HepG2 (cell line): ENCODE measurements around the gene GPR17. TPM values are rescaled to one million over a fixed set of nuclear protein-coding genes. Genes with fewer than 3 reads are reported as not detected.

ENCODE experiments used
- CENPX ChIP-seq: sonication (generic); formaldehyde crosslinking; IDR thresholded peaks from 2 replicates; pipeline ENCODE4 v1.9.0; 2021; ENCODE audit warnings: mild to moderate bottlenecking, missing genetic modification reagents, moderate library complexity
- FOSL2 ChIP-seq: sonication (generic); formaldehyde crosslinking; IDR thresholded peaks from 2 replicates; pipeline ENCODE4 v1.4.0; 2020; ENCODE audit warnings: missing genetic modification reagents
- GABPB1 ChIP-seq: IDR thresholded peaks from 2 replicates; pipeline ENCODE4 v1.6.1; 2016; ENCODE audit warnings: mild to moderate bottlenecking, missing genetic modification reagents, moderate library complexity, missing compliant biosample characterization
- GTF3A ChIP-seq: sonication (generic); formaldehyde crosslinking; conservative IDR thresholded peaks from 2 replicates; pipeline ENCODE4 v1.4.0; 2020; ENCODE audit warnings: mild to moderate bottlenecking, missing genetic modification reagents
- SALL1 ChIP-seq: sonication (generic); formaldehyde crosslinking; IDR thresholded peaks from 2 replicates; pipeline ENCODE4 v1.8.0; 2022; ENCODE audit warnings: mild to moderate bottlenecking, missing genetic modification reagents
- TCF7 ChIP-seq: sonication (generic); IDR thresholded peaks from 2 replicates; pipeline ENCODE4 v1.6.1; 2016; ENCODE audit warnings: antibody characterized with exemption, low read depth
- ZC3H4 ChIP-seq: sonication (generic); formaldehyde crosslinking; IDR thresholded peaks from 2 replicates; pipeline ENCODE4 v1.4.0; 2020; ENCODE audit warnings: missing genetic modification reagents, borderline replicate concordance
- ZNF501 ChIP-seq: sonication (generic); formaldehyde crosslinking; IDR thresholded peaks from 2 replicates; pipeline ENCODE4 v1.5.1; 2020; ENCODE audit warnings: mild to moderate bottlenecking, moderate library complexity, missing genetic modification reagents
- ZNF550 ChIP-seq: sonication (generic); formaldehyde crosslinking; IDR thresholded peaks from 2 replicates; pipeline ENCODE4 v1.4.0; 2020; ENCODE audit warnings: mild to moderate bottlenecking, missing genetic modification reagents, borderline replicate concordance
- polyA plus RNA-seq, 8 experiments: library from polyadenylated mRNA; depleted of rRNA in 3 of 8; stranded (reverse) in 7 of 8; unstranded in 1 of 8; fragments of >200 nt; fragmentation: Illumina TruSeq in 4 of 8; extraction: Trizol in 4 of 8; gene quantifications; 2 replicates each; pipeline versions ENCODE4 v1.2.1 to v1.2.3, GENCODE V29; 2011 to 2016; ENCODE audit warnings: low read depth in 4 of 8, missing spikeins in 1 of 8, mixed read lengths in 1 of 8; ENCODE audit not compliant: insufficient read depth in 1 of 8
- total RNA-seq, 5 experiments: library from RNA; depleted of rRNA; stranded (reverse); fragments of >200 nt; fragmentation: Illumina TruSeq; extraction: Trizol; gene quantifications; 2 replicates each; pipeline ENCODE4 v1.2.3, GENCODE V29; 2016; ENCODE audit warnings: low read depth in 1 of 5
- TF ChIP-seq, protein P1 (sequence below): IDR thresholded peaks from 2 replicates; pipeline ENCODE4 v1.4.0; 2020; ENCODE audit warnings: mild to moderate bottlenecking, missing genetic modification reagents
- TF ChIP-seq, protein P2 (sequence below): sonication (generic); formaldehyde crosslinking; IDR thresholded peaks from 2 replicates; pipeline ENCODE4 v1.9.0; 2022; ENCODE audit warnings: low read depth, missing genetic modification reagents
- TF ChIP-seq, protein P3 (sequence below): sonication (generic); formaldehyde crosslinking; IDR thresholded peaks from 2 replicates; pipeline ENCODE4 v1.4.0; 2020; ENCODE audit warnings: mild to moderate bottlenecking, missing genetic modification reagents
- TF ChIP-seq, protein P4 (sequence below): sonication (generic); formaldehyde crosslinking; IDR thresholded peaks from 2 replicates; pipeline ENCODE4 v1.5.0; 2020; ENCODE audit warnings: missing genetic modification reagents, mild to moderate bottlenecking, borderline replicate concordance
- TF ChIP-seq, protein P5 (sequence below): sonication (generic); formaldehyde crosslinking; IDR thresholded peaks from 2 replicates; pipeline ENCODE4 v1.5.1; 2020; ENCODE audit warnings: mild to moderate bottlenecking, missing genetic modification reagents, moderate library complexity

GPR17 gene
- total and polyA plus RNA-seq, 2 of the 13 experiments (the other 11 are each of a cell fraction or from before 2014, with no cell fraction given) = not detected

DNA sequence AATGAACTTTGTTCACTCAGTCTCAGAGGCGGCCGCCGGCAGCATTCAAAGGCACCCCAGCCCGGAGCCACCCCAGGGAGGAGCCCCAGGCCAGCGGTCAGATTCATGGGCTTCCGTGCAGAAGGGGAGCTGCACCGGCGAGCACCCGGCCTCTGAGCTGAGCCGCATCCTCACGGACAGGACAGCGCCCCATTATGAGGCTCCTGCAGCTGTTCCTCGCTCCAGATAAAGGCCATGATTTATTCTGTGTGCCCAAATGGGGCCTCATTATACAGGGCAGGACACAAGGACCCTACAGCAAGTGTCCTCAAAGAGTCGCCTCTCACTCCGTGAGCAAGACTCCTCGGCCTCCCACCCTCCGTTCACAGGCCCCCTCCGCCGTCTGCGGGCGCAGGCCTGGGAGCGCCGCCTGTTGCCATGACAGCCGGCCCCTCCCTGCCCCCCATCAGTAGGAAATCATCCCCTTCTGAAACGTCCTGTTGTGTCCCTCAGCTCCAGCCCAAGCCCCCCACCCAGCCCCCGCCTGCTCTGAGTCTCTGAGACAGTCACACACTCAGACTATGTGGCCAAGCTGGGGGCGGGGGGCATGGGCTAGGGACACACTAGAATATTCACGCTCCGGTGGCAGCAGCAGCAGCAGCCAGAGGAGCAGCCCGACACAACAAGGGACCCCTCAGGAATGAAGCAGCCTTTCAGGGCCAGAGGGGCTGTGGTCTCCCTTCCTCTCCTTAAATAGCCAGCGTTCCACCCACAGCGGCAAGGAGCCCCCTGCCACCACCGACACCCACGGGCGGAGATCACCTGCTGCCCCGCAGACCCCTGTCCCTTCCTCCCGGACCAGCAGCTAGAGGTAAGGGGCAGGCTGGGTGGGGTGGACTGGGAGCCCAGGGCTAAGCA is at the start of gene GPR17 (continued):
- TF ChIP-seq, protein P1, sequence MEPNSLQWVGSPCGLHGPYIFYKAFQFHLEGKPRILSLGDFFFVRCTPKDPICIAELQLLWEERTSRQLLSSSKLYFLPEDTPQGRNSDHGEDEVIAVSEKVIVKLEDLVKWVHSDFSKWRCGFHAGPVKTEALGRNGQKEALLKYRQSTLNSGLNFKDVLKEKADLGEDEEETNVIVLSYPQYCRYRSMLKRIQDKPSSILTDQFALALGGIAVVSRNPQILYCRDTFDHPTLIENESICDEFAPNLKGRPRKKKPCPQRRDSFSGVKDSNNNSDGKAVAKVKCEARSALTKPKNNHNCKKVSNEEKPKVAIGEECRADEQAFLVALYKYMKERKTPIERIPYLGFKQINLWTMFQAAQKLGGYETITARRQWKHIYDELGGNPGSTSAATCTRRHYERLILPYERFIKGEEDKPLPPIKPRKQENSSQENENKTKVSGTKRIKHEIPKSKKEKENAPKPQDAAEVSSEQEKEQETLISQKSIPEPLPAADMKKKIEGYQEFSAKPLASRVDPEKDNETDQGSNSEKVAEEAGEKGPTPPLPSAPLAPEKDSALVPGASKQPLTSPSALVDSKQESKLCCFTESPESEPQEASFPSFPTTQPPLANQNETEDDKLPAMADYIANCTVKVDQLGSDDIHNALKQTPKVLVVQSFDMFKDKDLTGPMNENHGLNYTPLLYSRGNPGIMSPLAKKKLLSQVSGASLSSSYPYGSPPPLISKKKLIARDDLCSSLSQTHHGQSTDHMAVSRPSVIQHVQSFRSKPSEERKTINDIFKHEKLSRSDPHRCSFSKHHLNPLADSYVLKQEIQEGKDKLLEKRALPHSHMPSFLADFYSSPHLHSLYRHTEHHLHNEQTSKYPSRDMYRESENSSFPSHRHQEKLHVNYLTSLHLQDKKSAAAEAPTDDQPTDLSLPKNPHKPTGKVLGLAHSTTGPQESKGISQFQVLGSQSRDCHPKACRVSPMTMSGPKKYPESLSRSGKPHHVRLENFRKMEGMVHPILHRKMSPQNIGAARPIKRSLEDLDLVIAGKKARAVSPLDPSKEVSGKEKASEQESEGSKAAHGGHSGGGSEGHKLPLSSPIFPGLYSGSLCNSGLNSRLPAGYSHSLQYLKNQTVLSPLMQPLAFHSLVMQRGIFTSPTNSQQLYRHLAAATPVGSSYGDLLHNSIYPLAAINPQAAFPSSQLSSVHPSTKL (CRISPR knock-in tag) = 0 out of 2 replicates have a peak, but pooled peaks have one; percentile 12
- TF ChIP-seq, protein P2, sequence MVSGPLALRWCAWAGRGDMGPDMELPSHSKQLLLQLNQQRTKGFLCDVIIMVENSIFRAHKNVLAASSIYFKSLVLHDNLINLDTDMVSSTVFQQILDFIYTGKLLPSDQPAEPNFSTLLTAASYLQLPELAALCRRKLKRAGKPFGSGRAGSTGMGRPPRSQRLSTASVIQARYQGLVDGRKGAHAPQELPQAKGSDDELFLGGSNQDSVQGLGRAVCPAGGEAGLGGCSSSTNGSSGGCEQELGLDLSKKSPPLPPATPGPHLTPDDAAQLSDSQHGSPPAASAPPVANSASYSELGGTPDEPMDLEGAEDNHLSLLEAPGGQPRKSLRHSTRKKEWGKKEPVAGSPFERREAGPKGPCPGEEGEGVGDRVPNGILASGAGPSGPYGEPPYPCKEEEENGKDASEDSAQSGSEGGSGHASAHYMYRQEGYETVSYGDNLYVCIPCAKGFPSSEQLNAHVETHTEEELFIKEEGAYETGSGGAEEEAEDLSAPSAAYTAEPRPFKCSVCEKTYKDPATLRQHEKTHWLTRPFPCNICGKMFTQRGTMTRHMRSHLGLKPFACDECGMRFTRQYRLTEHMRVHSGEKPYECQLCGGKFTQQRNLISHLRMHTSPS (CRISPR knock-in tag) = no peak
- no peak for TF ChIP-seq CENPX (CRISPR knock-in tag)
- TF ChIP-seq TCF7 = peak; percentile 47; the same call in 1 of the 2 replicates
- TF ChIP-seq, protein P3, sequence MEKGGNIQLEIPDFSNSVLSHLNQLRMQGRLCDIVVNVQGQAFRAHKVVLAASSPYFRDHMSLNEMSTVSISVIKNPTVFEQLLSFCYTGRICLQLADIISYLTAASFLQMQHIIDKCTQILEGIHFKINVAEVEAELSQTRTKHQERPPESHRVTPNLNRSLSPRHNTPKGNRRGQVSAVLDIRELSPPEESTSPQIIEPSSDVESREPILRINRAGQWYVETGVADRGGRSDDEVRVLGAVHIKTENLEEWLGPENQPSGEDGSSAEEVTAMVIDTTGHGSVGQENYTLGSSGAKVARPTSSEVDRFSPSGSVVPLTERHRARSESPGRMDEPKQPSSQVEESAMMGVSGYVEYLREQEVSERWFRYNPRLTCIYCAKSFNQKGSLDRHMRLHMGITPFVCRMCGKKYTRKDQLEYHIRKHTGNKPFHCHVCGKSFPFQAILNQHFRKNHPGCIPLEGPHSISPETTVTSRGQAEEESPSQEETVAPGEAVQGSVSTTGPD = 0 out of 2 replicates have a peak, but pooled peaks have one; percentile 30
- no peak for TF ChIP-seq ZNF550 (CRISPR knock-in tag)
- 0 out of 2 replicates have a peak, but pooled peaks have one; percentile 40 for TF ChIP-seq ZNF501 (CRISPR knock-in tag)
- no peak for TF ChIP-seq GTF3A (CRISPR knock-in tag)
- no peak for TF ChIP-seq ZC3H4 (CRISPR knock-in tag)
- TF ChIP-seq FOSL2 (CRISPR knock-in tag) = no peak
- TF ChIP-seq, protein P4, sequence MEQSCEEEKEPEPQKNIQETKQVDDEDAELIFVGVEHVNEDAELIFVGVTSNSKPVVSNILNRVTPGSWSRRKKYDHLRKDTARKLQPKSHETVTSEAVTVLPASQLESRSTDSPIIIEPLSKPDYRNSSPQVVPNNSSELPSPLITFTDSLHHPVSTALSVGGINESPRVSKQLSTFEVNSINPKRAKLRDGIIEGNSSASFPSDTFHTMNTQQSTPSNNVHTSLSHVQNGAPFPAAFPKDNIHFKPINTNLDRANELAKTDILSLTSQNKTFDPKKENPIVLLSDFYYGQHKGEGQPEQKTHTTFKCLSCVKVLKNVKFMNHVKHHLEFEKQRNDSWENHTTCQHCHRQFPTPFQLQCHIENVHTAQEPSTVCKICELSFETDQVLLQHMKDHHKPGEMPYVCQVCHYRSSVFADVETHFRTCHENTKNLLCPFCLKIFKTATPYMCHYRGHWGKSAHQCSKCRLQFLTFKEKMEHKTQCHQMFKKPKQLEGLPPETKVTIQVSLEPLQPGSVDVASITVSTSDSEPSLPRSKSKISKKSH (CRISPR knock-in tag) = 0 out of 2 replicates have a peak, but pooled peaks have one; percentile 15
- TF ChIP-seq, protein P5, sequence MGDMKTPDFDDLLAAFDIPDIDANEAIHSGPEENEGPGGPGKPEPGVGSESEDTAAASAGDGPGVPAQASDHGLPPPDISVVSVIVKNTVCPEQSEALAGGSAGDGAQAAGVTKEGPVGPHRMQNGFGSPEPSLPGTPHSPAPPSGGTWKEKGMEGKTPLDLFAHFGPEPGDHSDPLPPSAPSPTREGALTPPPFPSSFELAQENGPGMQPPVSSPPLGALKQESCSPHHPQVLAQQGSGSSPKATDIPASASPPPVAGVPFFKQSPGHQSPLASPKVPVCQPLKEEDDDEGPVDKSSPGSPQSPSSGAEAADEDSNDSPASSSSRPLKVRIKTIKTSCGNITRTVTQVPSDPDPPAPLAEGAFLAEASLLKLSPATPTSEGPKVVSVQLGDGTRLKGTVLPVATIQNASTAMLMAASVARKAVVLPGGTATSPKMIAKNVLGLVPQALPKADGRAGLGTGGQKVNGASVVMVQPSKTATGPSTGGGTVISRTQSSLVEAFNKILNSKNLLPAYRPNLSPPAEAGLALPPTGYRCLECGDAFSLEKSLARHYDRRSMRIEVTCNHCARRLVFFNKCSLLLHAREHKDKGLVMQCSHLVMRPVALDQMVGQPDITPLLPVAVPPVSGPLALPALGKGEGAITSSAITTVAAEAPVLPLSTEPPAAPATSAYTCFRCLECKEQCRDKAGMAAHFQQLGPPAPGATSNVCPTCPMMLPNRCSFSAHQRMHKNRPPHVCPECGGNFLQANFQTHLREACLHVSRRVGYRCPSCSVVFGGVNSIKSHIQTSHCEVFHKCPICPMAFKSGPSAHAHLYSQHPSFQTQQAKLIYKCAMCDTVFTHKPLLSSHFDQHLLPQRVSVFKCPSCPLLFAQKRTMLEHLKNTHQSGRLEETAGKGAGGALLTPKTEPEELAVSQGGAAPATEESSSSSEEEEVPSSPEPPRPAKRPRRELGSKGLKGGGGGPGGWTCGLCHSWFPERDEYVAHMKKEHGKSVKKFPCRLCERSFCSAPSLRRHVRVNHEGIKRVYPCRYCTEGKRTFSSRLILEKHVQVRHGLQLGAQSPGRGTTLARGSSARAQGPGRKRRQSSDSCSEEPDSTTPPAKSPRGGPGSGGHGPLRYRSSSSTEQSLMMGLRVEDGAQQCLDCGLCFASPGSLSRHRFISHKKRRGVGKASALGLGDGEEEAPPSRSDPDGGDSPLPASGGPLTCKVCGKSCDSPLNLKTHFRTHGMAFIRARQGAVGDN (CRISPR knock-in tag) = peak; percentile 31; the same call in 1 of the 2 replicates
- peak; percentile 41; the same call in 1 of the 2 replicates for TF ChIP-seq GABPB1 (CRISPR knock-in tag)
- TF ChIP-seq SALL1 (CRISPR knock-in tag) = peak; percentile 43; the same call in 1 of the 2 replicates
